Epithelial cell of umbilical artery (primary cell): ENCODE measurements around the gene KRT77. TPM values are rescaled to one million over a fixed set of nuclear protein-coding genes. Genes with fewer than 3 reads are reported as not detected.

Source experiments
- total RNA-seq: library from RNA; depleted of rRNA; stranded (reverse); fragments of >200 nt; gene quantifications from 2 replicates; pipeline ENCODE4 v1.2.3, GENCODE V29; 2014

The KRT77 gene
- not detected in 2 replicates for total RNA-seq

GRCh38 chr12:52703424-52703823, at the start of gene KRT77:
Gene KRT77, minus strand, starts transcription at chr12:52703524. Its CDS starts 90 bp downstream, at chr12:52703434.

DNA sequence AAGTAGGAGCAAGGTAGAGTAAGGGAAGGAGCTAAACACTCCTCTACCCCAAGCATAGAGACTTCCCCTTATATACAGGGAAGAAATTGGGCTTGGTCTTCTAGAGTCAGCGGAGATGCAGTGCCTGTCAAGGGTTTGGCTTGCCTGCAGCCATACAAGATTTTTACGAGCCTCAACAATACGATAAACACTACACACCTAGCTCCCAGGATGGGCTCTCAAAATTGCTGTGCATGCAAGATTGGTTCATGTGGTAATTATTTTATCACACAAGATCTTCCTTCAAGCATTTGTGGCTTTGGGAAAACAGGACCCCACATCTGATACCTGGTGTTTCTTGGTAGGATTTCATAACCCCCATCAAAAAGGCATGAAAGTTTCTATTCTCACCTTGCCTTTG, 23.0 kb downstream of the KRT77 start, which contains the start of gene KRT1:
TSS of gene KRT1 (minus strand) at position 45 of the 400 bp plus-strand sequence. CDS start 59 bp downstream, outside the sequence.

GRCh38 chr12:52651726-52652261, 51.5 kb downstream of the KRT77 start, which contains the start of gene KRT2:
Gene KRT2, minus strand, starts transcription at chr12:52652211. Its CDS starts 69 bp downstream, at chr12:52652142.

Other genes with a start within 250 kb of the KRT77 start
- gene KRT6C, start 229.7 kb downstream of the KRT77 start, total RNA-seq = not detected in 2 replicates
- 0.30 TPM in 1 of 2 replicates, not detected in the other for gene KRT6A, start 210.3 kb downstream of the KRT77 start, total RNA-seq
- under 0.01 and 0.91 TPM in 2 replicates for gene KRT5, start 183.1 kb downstream of the KRT77 start, total RNA-seq
- gene KRT71, start 150.4 kb downstream of the KRT77 start, total RNA-seq = not detected in 2 replicates
- gene KRT74, start 129.7 kb downstream of the KRT77 start, total RNA-seq = not detected in 2 replicates
- gene KRT72, start 102.1 kb downstream of the KRT77 start, total RNA-seq = not detected in 2 replicates
- not detected in 2 replicates for gene KRT73, start 85.0 kb downstream of the KRT77 start, total RNA-seq
- gene KRT2, start 51.3 kb downstream of the KRT77 start, total RNA-seq = not detected in 2 replicates
- gene KRT1, start 23.1 kb downstream of the KRT77 start, total RNA-seq = not detected in 2 replicates
- not detected in 2 replicates for gene KRT76, start 73.8 kb upstream of the KRT77 start, total RNA-seq
- not detected in 2 replicates for gene KRT3, start 92.6 kb upstream of the KRT77 start, total RNA-seq
- gene KRT4, start 110.6 kb upstream of the KRT77 start, total RNA-seq = not detected in 2 replicates
- under 0.01 TPM in 1 of 2 replicates, not detected in the other for gene KRT79, start 130.8 kb upstream of the KRT77 start, total RNA-seq
- not detected in 2 replicates for gene KRT78, start 145.5 kb upstream of the KRT77 start, total RNA-seq
- 7.5 and 10.6 TPM in 2 replicates for gene KRT8, start 201.6 kb upstream of the KRT77 start, total RNA-seq
- 324 and 398 TPM in 2 replicates for gene KRT18, start 245.6 kb upstream of the KRT77 start, total RNA-seq